HG03135 (cell line): Measurements from ENCODE around the gene RNF39.

Source experiments
- ATAC-seq: cut with Tn5 transposase; IDR thresholded peaks from one replicate; pipeline ENCODE4 v1.9.1; 2021; ENCODE audit warnings: mild to moderate bottlenecking, moderate library complexity; ENCODE audit not compliant: unreplicated experiment

Gene RNF39

GRCh38 chr6:30020626-30021025 is 54.9 kb downstream of the RNF39 start:
- no peak for ATAC-seq
